Hepatocyte (in vitro differentiated cells): ENCODE data around the gene MIF. TPM values are rescaled to one million over a fixed set of nuclear protein-coding genes. Genes with fewer than 3 reads are reported as not detected.

Experiments used
- DNase-seq: peaks from one replicate; pipeline ENCODE4 v3.0.0-alpha.2; 2016; ENCODE audit warnings: low spot score
- H2AFZ ChIP-seq: fragments of 200-600 bp; sonication (generic); 2 replicates; pipeline ENCODE4 v1.6.0; 2016; ENCODE audit warnings: antibody characterized with exemption, mild to moderate bottlenecking
- H3K27ac ChIP-seq: fragments of 200-600 bp; sonication (generic); 2 replicates; pipeline ENCODE4 v1.5.1; 2016; ENCODE audit warnings: mild to moderate bottlenecking
- H3K27me3 ChIP-seq: fragments of 200-600 bp; sonication (generic); 2 replicates; pipeline ENCODE4 v1.6.1; 2016
- H3K36me3 ChIP-seq: fragments of 200-600 bp; sonication (generic); replicated peaks from 2 replicates; pipeline ENCODE4 v1.5.1; 2016; ENCODE audit warnings: low read depth; ENCODE audit not compliant: insufficient read depth
- H3K4me1 ChIP-seq: fragments of 200-600 bp; sonication (generic); 2 replicates; pipeline ENCODE4 v1.5.1; 2016; ENCODE audit warnings: mild to moderate bottlenecking, moderate library complexity; ENCODE audit not compliant: insufficient read depth
- H3K4me2 ChIP-seq: fragments of 200-600 bp; sonication (generic); 2 replicates; pipeline ENCODE4 v1.6.0; 2016
- H3K4me3 ChIP-seq: fragments of 200-600 bp; sonication (generic); 2 replicates; pipeline ENCODE4 v1.5.1; 2016; ENCODE audit warnings: mild to moderate bottlenecking
- H3K79me2 ChIP-seq: fragments of 200-600 bp; sonication (generic); 2 replicates; pipeline ENCODE4 v1.6.0; 2017; ENCODE audit warnings: mild to moderate bottlenecking
- H3K9me2 ChIP-seq: fragments of 200-600 bp; sonication (generic); replicated peaks from 2 replicates; pipeline ENCODE4 v1.6.0; 2017; ENCODE audit warnings: mild to moderate bottlenecking; ENCODE audit not compliant: insufficient read depth
- H3K9me3 ChIP-seq: fragments of 200-600 bp; sonication (generic); 2 replicates; pipeline ENCODE4 v1.5.1; 2016; ENCODE audit warnings: low read depth, mild to moderate bottlenecking
- H4K20me1 ChIP-seq: fragments of 200-600 bp; sonication (generic); 2 replicates; pipeline ENCODE4 v1.6.0; 2016; ENCODE audit warnings: mild to moderate bottlenecking; ENCODE audit not compliant: insufficient read depth, poor library complexity, severe bottlenecking
- CTCF ChIP-seq: fragments of 200-600 bp; sonication (generic); IDR thresholded peaks from 2 replicates; pipeline ENCODE4 v1.5.1; 2016; ENCODE audit warnings: antibody characterized with exemption, mild to moderate bottlenecking; ENCODE audit not compliant: poor library complexity
- EZH2 ChIP-seq: fragments of 200-600 bp; sonication (generic); IDR thresholded peaks from 2 replicates; pipeline ENCODE4 v1.6.1; 2016; ENCODE audit warnings: antibody characterized with exemption, mild to moderate bottlenecking, borderline replicate concordance
- EZH2phosphoT487 ChIP-seq: fragments of 200-600 bp; sonication (generic); IDR thresholded peaks from one replicate; pipeline ENCODE4 v1.6.1; 2018; ENCODE audit warnings: antibody characterized with exemption, mild to moderate bottlenecking, low read depth, moderate library complexity; ENCODE audit not compliant: unreplicated experiment, severe bottlenecking
- WGBS: methylation state at CpG from one replicate; pipeline ENCODE4 v1.1.6; 2016; ENCODE audit warnings: low lambda C conversion rate; ENCODE audit errors: missing lambda C conversion rate; 5-methylcytosine and 5-hydroxymethylcytosine counted together
- polyA plus RNA-seq: library from polyadenylated mRNA; unstranded; fragments of >200 nt; fragmentation: Nextera tagmentation; extraction: Ambion mirVana; gene quantifications from 2 replicates; pipeline ENCODE4 v1.2.1, GENCODE V29; 2016
- total RNA-seq: library from RNA; depleted of rRNA; stranded (reverse); fragments of >200 nt; gene quantifications from 2 replicates; pipeline ENCODE4 v1.2.3, GENCODE V29; 2014

MIF gene
- total and polyA plus RNA-seq, 2 experiments from 2014 or later: 240 to 2,070 TPM

GRCh38 chr22:23875801-23876200 is 18.4 kb upstream of the MIF start:
- Histone ChIP-seq H3K4me2 (no peak overlapping the region), H4K20me1 (no peaks in the 10 kb centered on the region), H3K9me2 (no peaks in the 10 kb centered on the region), H3K4me3 (no peak overlapping the region), H3K27ac (no peak overlapping the region), H3K36me3 (no peaks in the 10 kb centered on the region), H3K4me1 (no peaks in the 10 kb centered on the region), H2AFZ (no peak overlapping the region), H3K9me3 (no peaks in the 10 kb centered on the region), H3K27me3 (no peaks in the 10 kb centered on the region), H3K79me2 (no peaks in the 10 kb centered on the region)
- WGBS: 89% methylated on average over 2 of the region's 2 CpGs
- no peak for DNase-seq
- no peak for TF ChIP-seq CTCF
- TF ChIP-seq EZH2: no peak
- TF ChIP-seq EZH2phosphoT487: no peak

GRCh38 chr22:23877566-23877965 is 16.6 kb upstream of the MIF start:
- H3K9me3 ChIP-seq: no peaks in the 10 kb centered on the region
- H2AFZ ChIP-seq: no peak overlapping the region
- no peaks in the 10 kb centered on the region for H3K79me2 ChIP-seq
- no peaks in the 10 kb centered on the region for H3K4me1 ChIP-seq
- no peaks in the 10 kb centered on the region for H3K9me2 ChIP-seq
- H3K4me3 ChIP-seq: no peak overlapping the region
- no peak overlapping the region for H3K27ac ChIP-seq
- DNase-seq: no peak
- H3K36me3 ChIP-seq: no peaks in the 10 kb centered on the region
- H3K27me3 ChIP-seq: no peaks in the 10 kb centered on the region
- TF ChIP-seq CTCF: no peak
- TF ChIP-seq EZH2phosphoT487: no peak
- TF ChIP-seq EZH2: no peak
- WGBS: 93% methylated on average over 8 of the region's 8 CpGs
- no peak overlapping the region for H3K4me2 ChIP-seq
- H4K20me1 ChIP-seq: no peaks in the 10 kb centered on the region

GRCh38 chr22:23878219-23878618 is 16.0 kb upstream of the MIF start:
- no peak overlapping the region for H2AFZ ChIP-seq
- TF ChIP-seq EZH2phosphoT487: no peak
- TF ChIP-seq EZH2: no peak
- TF ChIP-seq CTCF: no peak
- no peak overlapping the region for H3K4me2 ChIP-seq
- DNase-seq: no peak
- H3K36me3 ChIP-seq: no peaks in the 10 kb centered on the region
- no peaks in the 10 kb centered on the region for H3K4me1 ChIP-seq
- no peak overlapping the region for H3K4me3 ChIP-seq
- no peaks in the 10 kb centered on the region for H3K9me3 ChIP-seq
- 94% methylated on average over 7 of the region's 7 CpGs for WGBS
- no peaks in the 10 kb centered on the region for H4K20me1 ChIP-seq
- H3K27me3 ChIP-seq: no peaks in the 10 kb centered on the region
- no peaks in the 10 kb centered on the region for H3K79me2 ChIP-seq
- no peaks in the 10 kb centered on the region for H3K9me2 ChIP-seq
- no peak overlapping the region for H3K27ac ChIP-seq

GRCh38 chr22:23882370-23882769 is 11.8 kb upstream of the MIF start:
- Histone ChIP-seq H3K9me3 (no peaks in the 10 kb centered on the region), H4K20me1 (no peaks in the 10 kb centered on the region), H3K9me2 (no peaks in the 10 kb centered on the region), H3K36me3 (no peaks in the 10 kb centered on the region), H2AFZ (no peak overlapping the region), H3K27me3 (no peaks in the 10 kb centered on the region), H3K79me2 (no peaks in the 10 kb centered on the region), H3K27ac (no peak overlapping the region), H3K4me3 (no peak overlapping the region), H3K4me1 (no peaks in the 10 kb centered on the region), H3K4me2 (no peak overlapping the region)
- WGBS: 98% methylated on average over 7 of the region's 20 CpGs
- TF ChIP-seq EZH2: no peak
- TF ChIP-seq EZH2phosphoT487: no peak
- TF ChIP-seq CTCF: no peak
- DNase-seq: no peak
